ENCODE measurements around the gene SPDL1.
A peak's percentile ranks its signal among the peaks of the same experiment; 100 is the strongest.
"Not testable (repeated sequence)": the region's sequence is repeated elsewhere in the genome, so short reads cannot be mapped to it uniquely, and the experiment has no call there.

SPDL1 gene

DNA sequence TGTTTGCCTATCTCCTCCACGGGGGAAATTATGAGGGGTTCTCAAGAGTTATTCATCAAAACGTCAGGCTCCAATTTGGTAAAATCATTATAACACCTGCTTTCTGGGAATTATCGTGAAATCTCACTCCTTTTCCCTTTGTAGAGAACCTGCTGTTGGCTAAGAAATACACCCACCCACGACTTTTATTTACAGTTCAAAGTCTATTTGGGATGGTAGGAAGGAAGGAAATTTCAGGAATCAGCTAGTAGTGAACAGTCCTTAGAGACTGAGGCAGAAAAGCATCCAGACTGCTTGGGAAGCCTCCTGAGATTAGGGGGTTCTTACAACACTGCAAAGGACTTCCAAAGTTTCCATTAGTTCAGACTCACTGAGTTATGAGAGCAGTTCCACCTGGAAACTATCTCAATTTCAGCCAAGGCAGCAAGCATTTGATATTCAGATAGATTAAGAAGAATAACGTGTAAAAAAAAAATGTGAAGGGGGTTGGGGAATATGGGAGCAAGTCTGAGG lies 9.4 kb upstream of the SPDL1 start:
- no peak for DNase-seq

DNA sequence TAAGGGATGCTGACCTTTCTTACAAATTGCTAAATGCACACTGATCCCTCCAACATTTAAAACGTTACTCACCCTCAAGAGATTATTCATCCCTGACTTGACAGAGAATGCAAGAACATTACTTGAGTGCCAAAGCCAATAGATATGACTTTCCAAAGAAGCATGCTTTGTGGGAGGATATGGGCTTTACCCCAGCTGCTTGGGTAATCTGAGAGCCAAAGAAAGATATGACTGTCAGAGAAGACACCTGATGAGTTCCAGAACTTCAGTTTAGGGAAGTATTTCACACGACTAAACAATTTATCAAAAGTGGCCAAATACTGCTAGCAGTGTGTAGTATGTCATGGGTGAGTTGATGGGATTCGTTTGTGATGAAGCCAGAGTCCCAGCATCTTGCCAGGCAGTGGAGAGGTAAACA lies 7.4 kb upstream of the SPDL1 start:
- DNase-seq, result no peak

DNA sequence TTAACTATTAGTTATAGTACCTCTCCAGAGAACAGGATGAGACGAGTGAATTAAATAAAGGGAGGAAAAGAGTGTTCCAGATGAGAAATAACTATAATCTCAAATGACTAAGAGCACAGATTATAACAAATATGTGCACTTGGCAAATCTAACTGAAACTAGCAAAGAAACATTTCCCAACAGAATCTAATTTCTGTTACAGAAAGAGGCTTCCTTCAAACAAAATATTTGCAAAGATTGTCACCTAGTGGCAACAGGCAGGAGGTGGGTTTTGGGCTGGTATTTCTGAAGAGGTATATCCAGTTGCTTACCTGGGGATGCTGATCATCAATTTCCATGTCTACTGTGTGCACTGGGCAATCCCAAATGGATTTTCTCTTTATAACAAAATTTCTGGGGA lies 5.6 kb upstream of the SPDL1 start:
- DNase-seq, result no peak

DNA sequence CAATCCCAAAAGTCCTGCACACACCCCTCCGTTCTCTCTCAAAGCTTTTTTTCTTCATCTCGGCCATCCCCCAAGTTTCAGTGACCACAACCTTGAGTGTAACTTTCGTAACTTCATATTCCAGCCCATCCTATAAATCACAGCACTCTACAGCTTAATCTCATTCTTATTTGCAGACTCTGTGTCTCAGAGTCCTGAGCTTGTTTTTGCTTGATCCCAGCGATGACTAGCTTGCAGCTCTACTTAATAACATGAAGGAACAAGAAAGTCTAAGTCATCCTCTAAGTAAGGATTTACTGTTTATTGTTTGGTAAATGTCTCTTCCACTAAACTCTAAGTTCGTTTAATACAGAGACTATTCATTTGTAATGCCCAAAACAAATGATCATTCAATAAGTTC lies 2.6 kb upstream of the SPDL1 start:
- DNase-seq, result no peak

DNA sequence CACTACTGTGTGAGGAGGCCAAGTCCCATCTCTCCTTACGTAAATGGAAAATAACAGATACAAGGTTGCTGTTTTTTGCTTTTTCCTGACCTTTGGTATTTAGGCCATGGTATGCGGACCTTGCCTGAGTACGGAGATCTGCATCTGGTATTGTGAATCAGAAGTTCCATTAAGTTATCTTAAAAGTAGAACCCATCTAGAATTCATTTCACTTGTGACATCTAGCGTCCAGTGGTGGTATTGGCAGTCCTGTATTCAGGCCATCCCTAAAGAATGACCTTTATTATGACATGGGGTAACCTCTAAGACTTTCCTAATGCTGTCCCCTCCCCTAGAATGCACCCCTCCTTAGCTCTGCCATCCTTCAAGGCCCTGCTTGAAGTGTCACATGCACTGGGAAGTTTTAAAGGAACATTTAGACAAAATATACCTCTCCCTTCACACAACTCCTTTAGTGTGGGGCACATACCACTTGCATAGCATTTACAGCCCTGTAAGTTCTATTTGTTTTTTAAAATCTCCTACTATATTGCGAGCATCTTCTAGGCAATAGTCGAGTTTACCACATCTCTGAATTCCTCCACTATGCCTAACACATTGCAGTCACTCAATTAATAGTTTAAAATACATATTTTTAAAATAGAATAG lies 1.9 kb upstream of the SPDL1 start:
- peak; percentile 38 for DNase-seq

DNA sequence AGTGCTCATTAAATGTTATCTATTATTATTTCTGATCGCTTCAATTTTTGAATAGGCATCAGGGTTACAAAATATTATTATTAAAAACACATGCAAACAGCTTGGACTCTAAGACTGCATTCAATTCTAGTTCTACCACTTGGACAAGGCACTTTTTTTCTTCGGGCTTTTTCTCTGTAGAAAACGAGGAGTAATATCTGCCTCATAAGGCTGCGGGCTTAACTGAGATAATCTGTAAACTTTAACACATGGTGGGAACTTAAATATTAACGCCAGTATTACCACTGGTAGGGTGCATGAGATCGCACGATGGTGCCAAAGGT lies 511 bp upstream of the SPDL1 start:
- no peak for DNase-seq

DNA sequence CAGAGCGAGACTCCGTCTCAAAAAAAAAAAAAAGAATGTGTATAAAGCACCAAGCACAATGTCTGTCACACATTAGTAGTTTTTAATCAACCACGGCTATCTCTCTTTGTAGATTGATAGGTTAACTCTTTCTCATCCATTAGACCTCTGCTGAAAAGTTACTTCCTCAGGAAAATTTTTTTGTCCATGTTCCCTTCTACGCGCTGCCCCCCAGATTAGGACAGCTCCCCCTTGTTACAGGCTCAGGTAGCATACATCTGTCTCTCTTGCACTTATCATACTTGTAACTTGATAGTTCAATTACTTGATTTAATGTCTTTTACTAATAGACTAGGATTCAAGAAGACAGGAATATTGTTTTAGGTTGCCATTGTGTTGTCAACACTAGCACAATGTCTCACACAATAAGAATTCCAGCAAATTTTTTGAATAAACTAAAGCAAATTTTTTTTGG lies 1.5 kb downstream of the SPDL1 start:
- DNase-seq, result no peak

DNA sequence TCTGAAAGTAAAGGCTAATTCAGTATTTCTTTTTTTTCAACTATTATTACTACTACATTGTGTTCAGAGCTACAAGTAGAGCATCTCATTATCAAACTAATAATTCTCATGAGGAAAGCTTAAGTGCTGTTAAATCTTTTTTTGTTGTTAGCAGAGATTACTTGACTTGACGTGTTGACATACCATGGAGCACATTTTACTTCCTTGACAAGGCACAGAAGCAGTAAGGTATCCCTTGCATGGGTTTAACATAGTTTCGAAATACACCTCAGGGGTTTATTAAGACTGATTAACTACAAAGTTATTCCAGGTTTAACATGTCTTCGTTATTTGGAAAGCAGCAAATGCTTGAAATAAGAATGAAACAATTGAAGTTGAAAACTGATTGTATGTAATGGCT lies 7.0 kb downstream of the SPDL1 start:
- DNase-seq, result no peak

DNA sequence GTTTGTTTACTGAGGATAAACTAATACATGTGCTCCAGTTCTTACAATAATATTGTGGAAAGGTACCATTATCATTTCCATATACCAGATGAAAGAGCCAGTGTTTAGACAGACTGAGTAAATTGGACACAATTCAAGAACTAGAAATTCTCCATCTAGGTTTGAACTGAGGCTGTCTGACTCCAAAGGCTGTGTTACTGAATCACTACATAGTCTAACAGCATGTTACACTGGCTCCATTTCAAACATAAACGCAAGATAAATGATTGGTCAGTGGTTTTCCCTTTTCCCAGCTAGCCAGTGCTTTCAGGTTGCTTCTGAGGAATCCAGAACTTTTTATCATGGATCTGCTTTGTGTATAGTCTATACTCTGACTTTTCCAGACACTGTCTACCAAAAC lies 8.1 kb downstream of the SPDL1 start:
- DNase-seq, result no peak

DNA sequence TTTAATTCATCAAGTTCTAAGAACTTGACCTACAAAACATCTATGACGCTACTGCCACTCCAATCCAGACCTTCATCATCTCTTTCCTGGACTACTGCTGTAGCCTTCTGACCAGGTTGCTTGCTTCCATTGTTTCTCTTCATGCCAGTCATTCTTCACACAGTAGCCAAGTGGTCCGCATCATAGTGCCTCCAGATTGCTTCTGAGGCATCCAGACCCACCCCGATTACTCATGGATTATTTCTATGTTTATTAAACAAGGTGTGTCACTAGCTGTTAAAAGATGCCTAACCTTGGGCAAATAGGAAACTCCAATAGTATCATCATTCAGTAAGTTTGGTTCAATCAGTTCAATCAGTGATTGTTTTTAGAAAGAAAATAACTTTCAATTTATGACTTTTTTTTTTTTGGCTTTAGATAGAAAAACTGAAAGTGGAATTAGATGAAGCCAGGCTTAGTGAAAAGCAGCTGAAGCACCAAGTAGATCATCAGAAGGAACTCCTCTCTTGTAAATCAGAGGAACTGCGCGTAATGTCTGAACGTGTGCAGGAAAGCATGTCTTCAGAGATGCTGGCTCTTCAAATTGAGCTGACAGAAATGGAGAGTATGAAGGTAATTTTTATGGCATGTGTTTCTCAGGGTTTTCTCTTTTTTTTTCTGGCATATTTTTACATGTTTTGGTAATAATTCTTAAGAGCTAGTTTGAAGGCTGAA lies 9.5 kb downstream of the SPDL1 start:
- DNase-seq, result no peak

DNA sequence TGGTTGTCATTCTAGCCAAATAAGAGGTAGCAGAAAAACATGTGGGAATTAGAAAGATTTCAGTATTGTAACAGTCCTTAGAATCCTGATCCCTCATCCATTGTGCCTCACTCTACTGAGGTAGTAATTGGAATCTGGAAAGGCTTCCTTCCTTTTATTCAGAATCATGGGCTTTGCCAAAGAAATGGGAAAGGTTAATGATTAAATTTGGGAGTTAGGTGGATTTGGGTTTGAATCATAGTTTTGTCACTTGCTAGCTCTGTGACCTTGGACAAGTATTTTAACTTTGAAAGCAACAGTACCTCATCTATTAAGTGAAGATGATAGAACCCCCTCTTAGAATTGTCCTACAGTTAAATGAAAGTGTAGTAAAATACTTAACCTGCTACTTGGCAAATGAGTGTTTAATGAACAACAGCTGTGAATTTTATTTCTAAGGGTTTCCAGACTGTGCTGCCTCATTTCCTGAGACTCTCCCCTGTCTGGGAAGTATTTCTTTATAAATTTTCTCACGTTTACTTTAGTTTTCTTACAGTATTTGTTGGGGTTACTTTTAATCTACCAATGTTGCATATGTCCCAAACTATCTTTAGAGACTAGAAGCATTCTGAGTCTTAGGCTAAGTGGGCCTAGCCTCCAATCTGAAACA lies 11.7 kb downstream of the SPDL1 start:
- no peak for DNase-seq

DNA sequence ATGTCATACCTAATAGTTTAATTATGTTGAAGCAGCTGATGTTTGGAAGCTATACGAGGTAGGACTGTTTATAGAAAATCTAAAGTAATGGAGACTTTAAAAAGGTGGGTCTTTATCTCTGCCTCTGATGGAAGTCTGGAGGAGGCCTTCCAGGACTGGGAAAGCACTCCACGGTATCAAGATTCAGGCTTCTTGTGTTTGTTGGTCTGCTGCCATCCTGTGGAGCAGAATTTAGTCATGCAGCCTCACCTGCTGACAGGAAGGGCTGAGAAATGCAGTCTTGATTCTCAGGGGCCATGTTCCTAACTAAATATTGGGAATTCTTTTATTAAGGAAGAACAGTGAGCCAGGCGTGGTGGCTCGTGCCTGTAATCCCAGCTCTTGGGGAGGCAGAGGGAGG lies 15.9 kb downstream of the SPDL1 start:
- no peak for DNase-seq

DNA sequence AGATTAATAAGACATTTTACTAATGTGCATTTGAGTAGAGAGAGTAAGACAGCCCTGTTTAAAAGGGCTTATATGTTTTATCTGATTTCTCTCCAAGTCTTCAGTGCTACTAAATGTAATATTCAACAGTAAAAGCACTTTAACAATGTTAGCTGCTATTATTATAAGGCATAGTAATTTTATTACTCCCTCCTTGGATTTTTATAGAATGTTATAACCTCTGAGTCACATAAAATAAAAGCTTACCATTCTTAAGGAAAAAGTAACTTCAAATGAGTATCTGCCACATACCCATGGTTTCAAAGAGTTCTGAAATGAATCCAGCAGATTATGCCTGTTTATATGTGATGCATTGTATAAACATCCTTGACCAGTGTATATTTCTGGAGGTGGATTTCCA lies 19.0 kb downstream of the SPDL1 start:
- DNase-seq, result no peak

DNA sequence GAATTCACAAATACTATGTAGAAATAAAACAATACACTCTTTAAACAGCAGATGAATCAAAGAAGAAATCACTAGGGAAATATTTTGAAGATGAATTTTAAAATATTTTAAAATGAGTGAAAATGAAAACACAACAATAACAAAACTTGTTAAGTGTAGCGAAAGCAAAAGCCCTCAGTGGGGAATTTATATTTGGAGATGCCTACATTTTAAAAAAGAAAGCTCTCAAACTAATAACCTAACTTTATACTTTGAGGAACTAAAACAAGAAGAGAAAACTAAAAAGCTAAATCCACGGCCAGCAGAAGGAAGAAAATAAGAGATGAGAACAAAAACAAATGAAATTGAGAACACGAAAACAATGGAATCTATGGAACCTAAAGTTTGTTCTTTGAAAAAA lies 22.7 kb downstream of the SPDL1 start:
- no peak for DNase-seq

DNA sequence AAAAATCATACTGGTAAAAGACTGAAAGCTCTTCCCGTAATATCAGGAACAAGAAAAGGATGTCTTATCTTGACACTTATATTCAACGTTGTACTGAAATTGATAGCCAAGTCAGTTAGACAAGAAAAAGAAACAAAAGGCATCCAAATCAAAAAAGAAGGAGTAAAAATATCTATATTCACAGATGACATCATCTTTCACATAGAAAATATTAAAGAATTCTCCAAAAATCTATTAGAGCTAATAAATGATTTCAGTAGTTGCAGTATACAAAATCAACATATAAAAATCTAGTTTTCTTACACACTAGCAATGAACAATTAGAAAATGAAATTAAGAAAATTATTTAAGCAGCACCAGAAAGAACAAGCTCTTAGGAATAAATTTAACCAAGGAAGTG lies 24.3 kb downstream of the SPDL1 start:
- no peak for DNase-seq

DNA sequence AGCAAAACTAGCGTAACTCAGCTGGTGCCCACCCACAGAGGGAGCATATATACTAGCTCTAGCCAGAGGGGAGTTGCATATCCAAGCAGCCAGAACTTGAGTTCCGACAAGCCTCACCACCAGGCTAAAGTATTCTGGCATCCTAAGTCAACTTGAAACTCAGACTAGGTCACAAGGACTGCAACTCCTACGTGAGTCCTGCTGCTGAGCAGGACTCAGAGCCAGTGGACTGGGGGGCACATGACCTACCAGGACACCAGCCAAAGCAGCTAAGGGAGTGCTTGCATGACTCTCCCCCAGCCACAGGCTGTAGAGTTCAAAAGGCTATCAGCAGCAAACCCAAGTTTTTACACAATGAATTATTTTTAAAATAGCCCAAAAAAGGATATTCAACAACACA lies 26.1 kb downstream of the SPDL1 start:
- DNase-seq, result no peak

DNA sequence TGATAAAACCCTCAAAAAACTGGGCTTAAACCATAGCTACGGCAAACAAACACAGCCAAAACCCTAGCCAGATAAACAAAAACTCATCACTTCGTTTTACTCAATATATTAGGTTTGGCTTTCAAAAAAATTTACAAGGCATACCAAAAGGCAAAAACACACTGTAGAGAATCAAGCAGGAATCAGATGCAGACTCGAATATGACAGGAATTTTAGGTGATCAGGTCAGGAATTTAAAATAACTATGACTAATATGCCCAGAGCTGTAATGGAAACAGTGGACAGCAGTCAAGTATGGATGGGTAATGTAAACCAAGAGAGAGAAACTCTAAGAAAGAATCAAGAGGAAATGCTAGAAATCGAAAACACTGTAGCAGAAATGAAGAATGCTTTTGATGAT lies 27.0 kb downstream of the SPDL1 start:
- no peak for DNase-seq

DNA sequence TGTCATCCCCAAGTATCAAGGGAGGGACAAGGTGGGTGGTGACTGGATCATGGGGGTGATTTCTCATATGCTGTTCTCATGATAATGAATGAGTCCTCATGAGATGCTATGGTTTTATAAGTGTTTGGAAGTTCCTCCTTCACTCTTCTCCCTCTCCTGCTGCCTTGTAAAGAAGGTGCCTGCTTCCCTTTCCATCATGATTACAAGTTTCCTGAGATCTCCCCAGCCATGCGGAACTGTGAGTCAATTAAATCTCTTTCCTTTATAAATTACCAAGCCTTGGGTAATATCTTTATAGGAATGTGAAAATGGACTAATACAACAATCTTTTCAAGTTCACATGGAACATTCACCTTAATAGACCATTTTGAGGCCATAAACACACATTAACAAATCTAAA lies 32.0 kb downstream of the SPDL1 start:
- DNase-seq, result no peak

DNA sequence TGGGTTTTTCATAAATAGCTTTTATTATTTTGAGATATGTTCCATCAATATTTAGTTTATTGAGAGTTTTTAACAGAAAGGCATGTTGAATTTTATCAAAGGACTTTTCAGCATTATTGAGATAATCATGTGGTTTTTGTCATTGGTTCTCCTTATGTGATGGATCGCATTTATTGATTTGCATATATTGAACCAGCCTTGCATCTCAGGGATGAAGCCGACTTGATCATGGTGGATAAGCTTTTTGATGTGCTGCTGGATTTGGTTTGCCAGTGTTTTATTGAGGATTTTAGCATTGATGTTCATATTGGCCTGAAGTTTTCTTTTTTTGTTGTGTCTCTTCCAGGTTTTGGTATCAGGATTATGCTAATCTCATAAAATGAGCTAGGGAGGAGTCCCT lies 40.7 kb downstream of the SPDL1 start:
- DNase-seq, result not testable (repeated sequence)

DNA sequence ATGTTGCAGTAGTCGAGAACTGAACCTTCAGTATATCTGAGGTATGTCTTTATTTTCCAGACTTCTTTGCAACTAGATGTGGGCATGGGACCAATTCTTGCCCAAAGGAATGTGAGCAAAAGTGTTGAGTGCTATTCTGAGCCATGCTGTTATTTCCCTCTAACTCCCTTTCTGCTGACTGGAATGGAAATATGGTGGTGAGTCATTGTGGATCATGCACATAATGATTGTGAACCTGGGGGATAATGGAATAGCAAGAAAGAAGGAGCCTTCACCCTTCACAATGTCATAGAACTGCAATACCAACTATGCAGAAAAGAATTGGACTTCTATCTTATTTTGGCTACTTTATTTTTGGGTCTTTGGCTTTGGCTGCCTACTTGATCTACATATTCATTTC lies 43.2 kb downstream of the SPDL1 start:
- DNase-seq, result no peak

DNA sequence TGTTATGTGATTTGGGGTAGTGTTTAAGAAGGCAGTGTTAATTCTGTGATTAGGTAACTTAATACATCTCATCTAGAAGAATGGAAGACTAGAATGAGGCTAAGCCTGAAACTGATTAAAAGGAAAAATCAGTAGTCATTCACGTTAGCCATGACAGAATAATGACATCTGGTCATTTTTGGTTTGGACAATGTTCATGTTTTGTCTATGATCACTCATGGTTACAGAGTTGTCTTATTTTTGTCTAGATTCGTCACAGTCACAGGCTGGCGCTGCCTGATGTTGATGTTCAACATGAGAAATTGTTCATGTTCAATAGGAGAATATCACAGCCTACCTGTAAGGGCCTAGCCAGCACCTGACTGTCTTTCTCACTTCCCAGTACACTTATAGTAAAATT lies 44.0 kb downstream of the SPDL1 start:
- no peak for DNase-seq

DNA sequence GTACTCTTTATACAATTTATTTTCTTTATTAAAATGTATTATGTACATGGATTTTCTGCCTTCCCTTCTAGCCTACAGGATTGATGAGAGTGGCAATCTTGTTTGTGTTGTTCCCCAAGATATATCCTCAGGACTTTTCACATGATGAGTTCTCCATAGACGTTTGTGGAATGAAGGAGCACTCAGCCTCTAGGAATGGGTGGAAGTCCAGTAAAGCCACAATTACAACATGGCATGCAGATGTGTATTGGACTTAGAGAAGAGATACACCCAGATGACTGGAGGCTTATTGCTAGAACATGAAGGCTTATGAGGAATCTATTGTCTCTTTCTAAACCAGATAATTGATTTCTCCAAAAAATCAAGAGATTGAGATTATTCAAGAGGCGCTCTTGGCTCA lies 45.3 kb downstream of the SPDL1 start:
- DNase-seq, result no peak

DNA sequence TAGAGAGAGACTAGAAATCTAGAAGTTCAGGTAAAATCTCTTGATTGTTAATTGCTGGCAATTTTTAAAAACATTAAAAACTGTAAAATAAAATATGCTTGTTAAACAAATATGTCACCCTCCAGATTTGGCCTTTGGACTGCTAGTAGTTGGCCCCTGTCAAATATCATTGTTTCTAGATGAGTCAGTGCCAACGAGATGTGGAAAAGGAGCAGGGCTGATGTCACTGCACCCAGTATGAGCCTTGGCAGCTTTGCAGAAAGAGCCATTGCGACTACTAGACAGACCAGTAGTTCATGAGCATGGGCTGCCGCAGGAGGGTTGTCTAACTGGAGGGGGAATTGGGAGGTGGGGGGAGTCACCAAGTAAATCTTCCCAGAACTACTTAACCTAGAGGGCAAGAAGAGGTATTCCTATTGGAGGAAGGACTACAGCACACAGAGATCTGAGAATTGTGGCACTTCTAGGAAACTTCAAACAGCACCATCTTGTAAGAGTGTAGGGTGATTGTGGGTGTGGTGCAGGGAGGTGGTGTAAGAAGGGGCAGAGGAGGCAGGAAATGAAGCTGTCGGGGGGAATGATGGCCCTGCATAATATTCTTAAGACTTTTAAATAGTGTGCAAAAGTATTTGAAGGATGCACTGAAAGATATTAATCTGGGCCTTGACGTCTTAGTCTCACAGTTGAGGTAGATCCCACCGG lies 46.4 kb downstream of the SPDL1 start:
- DNase-seq, result no peak

DNA sequence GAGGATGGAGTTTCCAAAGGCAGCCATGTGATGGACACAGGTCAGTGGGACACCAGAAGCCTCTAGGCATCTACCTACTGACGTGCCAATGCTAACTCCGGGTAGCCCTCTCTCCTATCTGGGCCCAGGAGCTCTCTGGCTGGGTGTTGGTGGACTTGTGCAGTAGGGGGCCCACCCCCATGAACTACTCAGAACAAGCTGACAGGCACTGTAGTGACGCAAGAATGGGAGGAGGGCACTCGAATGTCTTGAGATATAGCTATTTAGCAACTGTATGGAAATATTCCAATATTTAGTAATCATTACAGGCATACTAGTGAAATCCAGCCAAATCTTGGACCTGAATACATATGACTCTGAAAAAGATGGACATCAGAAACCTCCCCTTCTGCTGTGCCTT lies 47.8 kb downstream of the SPDL1 start:
- no peak for DNase-seq

Data from stimulated activated naive CD4-positive, alpha-beta T cell treated with Interleukin-2 at 50 U/mL for 16 hours (primary cell).